Measurements from ENCODE around the gene RPP38. TPM values are rescaled to one million over a fixed set of nuclear protein-coding genes. Genes with fewer than 3 reads are reported as not detected.

RPP38 gene
- total and polyA plus RNA-seq, 2 of the 13 experiments (the other 11 are each of a cell fraction or from before 2014, with no cell fraction given) = 11.7 to 16.4 TPM

DNA sequence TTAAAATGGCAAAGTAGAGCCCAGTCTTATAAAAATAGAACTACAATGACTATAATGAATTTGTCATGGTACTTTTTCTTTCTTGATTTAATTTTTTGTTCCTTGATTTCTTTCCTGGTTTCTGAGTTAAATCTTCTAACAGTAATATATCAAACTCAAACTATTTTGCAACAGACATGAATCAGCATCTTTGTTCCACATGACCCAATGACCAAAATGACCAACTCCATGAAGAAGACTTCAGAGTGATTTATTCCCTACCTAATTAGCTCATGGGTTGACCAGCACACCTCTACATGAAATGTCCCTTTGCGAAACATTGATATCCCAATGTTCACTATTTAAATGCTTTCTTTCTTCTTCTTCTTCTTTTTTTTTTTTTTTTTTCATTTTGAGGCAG is 40.5 kb downstream of the RPP38 start:
- no peak for FAIRE-seq
- H3K9ac ChIP-seq (ENCODE audit: insufficient read depth, low read depth, low read length) = no peak overlapping the region
- ATAC-seq = no peak
- WGBS (ENCODE audit: low lambda C conversion rate) = 94% methylated on average over 1 of the region's 1 CpG
- peaks cover 13 to 38% of the 10 kb centered on the region in 2 experiments for H3K36me3 ChIP-seq (replicated peaks in 1 of 2; ENCODE audit: control insufficient read depth in 1 of 2, insufficient read depth in 2 of 2, low read length in 2 of 2)
- H3K4me2 ChIP-seq (ENCODE audit: low read depth, low read length) = no peak overlapping the region
- H3K9me3 ChIP-seq (ENCODE audit: low read length) = no peaks in the 10 kb centered on the region
- H3K4me1 ChIP-seq (ENCODE audit: insufficient read depth, low read length) = peaks cover 42% of the 10 kb centered on the region
- no peak for DNase-seq (ENCODE audit: low spot score)
- peak overlapping the region; percentile 31 for H3K27ac ChIP-seq (ENCODE audit: extremely low read length, insufficient read depth, low read length)
- in situ Hi-C loops (cut with HindIII; ENCODE audit: extremely low pct_ligation_motif_present, low pct_unique_long_range_greater_than_20kb) (no loop called here), intact Hi-C loops (cut with micrococcal nuclease; ENCODE audit: unreplicated experiment) (no loop called here)
- no peak overlapping the region for H2AFZ ChIP-seq (ENCODE audit: low read length)
- CTCF ChIA-PET (ENCODE audit: low intra/inter-chr PET ratio, low total read pairs) = no interaction called here
- TF ChIP-seq RNF2 (conservative IDR thresholded peaks at IDR 0.05; ENCODE audit: low read depth) = no peak
- TF ChIP-seq RBAK (CRISPR knock-in tag; IDR thresholded peaks at IDR 0.05) = no peak
- TF ChIP-seq CREB1 (IDR thresholded peaks at IDR 0.05) = 0 out of 2 replicates have a peak, but pooled peaks have one; percentile 15
- no peak for TF ChIP-seq CREB1 (CRISPR knock-in tag; IDR thresholded peaks at IDR 0.05)
- TF ChIP-seq ZBTB1 (CRISPR knock-in tag; IDR thresholded peaks at IDR 0.05; ENCODE audit: borderline replicate concordance) = no peak
- TF ChIP-seq, protein P1, sequence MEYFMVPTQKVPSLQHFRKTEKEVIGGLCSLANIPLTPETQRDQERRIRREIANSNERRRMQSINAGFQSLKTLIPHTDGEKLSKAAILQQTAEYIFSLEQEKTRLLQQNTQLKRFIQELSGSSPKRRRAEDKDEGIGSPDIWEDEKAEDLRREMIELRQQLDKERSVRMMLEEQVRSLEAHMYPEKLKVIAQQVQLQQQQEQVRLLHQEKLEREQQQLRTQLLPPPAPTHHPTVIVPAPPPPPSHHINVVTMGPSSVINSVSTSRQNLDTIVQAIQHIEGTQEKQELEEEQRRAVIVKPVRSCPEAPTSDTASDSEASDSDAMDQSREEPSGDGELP (IDR thresholded peaks at IDR 0.05; ENCODE audit: borderline replicate concordance, low read depth) = no peak
- H4K20me1 ChIP-seq (ENCODE audit: insufficient read depth, low read length) = no peaks in the 10 kb centered on the region
- H3K27me3 ChIP-seq (ENCODE audit: control insufficient read depth in 1 of 2, insufficient read depth in 2 of 2, low read length in 2 of 2) = no peaks in the 10 kb centered on the region
- H3K4me3 ChIP-seq (replicated peaks in 1 of 3; ENCODE audit: insufficient read depth in 1 of 3, low read depth in 2 of 3, low read length in 3 of 3) = no peak overlapping the region
- no TSS peak for BruUV-seq (replicated peaks)
- POLR2A ChIA-PET = interaction anchor here (1.2 to 1.3 kb wide), 2 partner anchors 14 to 31 kb away, joined by 6 read pairs; partner anchors contain the start of gene NMT2
- H3K79me2 ChIP-seq (ENCODE audit: insufficient read depth, low read length) = peaks cover 6% of the 10 kb centered on the region

DNA sequence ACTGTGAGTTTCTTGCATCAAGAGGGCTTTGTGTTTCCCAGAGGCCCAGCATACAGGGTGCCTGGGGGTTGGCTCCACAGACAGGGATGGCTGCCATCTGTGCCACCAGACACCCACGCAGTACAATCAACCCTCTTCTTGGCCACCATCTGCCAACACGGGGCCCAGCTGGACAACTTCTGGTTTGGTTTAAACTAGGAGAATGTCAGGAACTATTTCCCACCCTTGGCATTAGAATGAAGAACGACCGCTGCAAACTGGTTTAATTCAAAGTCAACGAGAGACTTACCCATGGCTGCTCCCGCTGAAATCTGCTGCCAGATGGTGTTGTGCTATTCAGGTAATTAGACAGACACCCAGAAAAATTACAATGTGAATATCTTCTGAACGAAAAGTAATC is 43.5 kb downstream of the RPP38 start:
- 94% methylated on average over 7 of the region's 7 CpGs for WGBS (ENCODE audit: low lambda C conversion rate)
- DNase-seq (ENCODE audit: low spot score) (no peak), ATAC-seq (no peak), FAIRE-seq (no peak)
- Histone ChIP-seq H3K36me3 (replicated peaks in 1 of 2; ENCODE audit: control insufficient read depth in 1 of 2, insufficient read depth in 2 of 2, low read length in 2 of 2) (peaks cover 1 to 9% of the 10 kb centered on the region in 2 experiments; a peak in 3 of 5 replicates), H4K20me1 (ENCODE audit: insufficient read depth, low read length) (no peaks in the 10 kb centered on the region), H3K4me1 (ENCODE audit: insufficient read depth, low read length) (peaks cover 44% of the 10 kb centered on the region), H3K9me3 (ENCODE audit: low read length) (no peaks in the 10 kb centered on the region), H2AFZ (ENCODE audit: low read length) (no peak overlapping the region), H3K9ac (ENCODE audit: insufficient read depth, low read depth, low read length) (no peak overlapping the region), H3K27me3 (ENCODE audit: control insufficient read depth in 1 of 2, insufficient read depth in 2 of 2, low read length in 2 of 2) (no peaks in the 10 kb centered on the region), H3K27ac (ENCODE audit: extremely low read length, insufficient read depth, low read length) (no peak overlapping the region), H3K79me2 (ENCODE audit: insufficient read depth, low read length) (peaks cover 22% of the 10 kb centered on the region), H3K4me3 (replicated peaks in 1 of 3; ENCODE audit: insufficient read depth in 1 of 3, low read depth in 2 of 3, low read length in 3 of 3) (no peak overlapping the region), H3K4me2 (ENCODE audit: low read depth, low read length) (no peak overlapping the region)
- CTCF ChIA-PET (ENCODE audit: low intra/inter-chr PET ratio, low total read pairs) = no interaction called here
- POLR2A ChIA-PET = interaction anchor here (1.5 kb wide), 1 partner anchor 11 kb away, joined by 6 read pairs; no protein-coding TSS in a partner anchor
- no TSS peak for BruUV-seq (replicated peaks)
- in situ Hi-C loops (cut with HindIII; ENCODE audit: extremely low pct_ligation_motif_present, low pct_unique_long_range_greater_than_20kb) = no loop called here
- TF ChIP-seq, protein P2, sequence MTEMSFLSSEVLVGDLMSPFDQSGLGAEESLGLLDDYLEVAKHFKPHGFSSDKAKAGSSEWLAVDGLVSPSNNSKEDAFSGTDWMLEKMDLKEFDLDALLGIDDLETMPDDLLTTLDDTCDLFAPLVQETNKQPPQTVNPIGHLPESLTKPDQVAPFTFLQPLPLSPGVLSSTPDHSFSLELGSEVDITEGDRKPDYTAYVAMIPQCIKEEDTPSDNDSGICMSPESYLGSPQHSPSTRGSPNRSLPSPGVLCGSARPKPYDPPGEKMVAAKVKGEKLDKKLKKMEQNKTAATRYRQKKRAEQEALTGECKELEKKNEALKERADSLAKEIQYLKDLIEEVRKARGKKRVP (CRISPR knock-in tag; IDR thresholded peaks at IDR 0.05) = no peak
- TF ChIP-seq, protein P3, sequence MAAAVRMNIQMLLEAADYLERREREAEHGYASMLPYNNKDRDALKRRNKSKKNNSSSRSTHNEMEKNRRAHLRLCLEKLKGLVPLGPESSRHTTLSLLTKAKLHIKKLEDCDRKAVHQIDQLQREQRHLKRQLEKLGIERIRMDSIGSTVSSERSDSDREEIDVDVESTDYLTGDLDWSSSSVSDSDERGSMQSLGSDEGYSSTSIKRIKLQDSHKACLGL (CRISPR knock-in tag; IDR thresholded peaks at IDR 0.05) = 0 out of 2 replicates have a peak, but pooled peaks have one; percentile 33
- TF ChIP-seq PPARG (CRISPR knock-in tag; conservative IDR thresholded peaks at IDR 0.05) = no peak
- TF ChIP-seq, protein P4, sequence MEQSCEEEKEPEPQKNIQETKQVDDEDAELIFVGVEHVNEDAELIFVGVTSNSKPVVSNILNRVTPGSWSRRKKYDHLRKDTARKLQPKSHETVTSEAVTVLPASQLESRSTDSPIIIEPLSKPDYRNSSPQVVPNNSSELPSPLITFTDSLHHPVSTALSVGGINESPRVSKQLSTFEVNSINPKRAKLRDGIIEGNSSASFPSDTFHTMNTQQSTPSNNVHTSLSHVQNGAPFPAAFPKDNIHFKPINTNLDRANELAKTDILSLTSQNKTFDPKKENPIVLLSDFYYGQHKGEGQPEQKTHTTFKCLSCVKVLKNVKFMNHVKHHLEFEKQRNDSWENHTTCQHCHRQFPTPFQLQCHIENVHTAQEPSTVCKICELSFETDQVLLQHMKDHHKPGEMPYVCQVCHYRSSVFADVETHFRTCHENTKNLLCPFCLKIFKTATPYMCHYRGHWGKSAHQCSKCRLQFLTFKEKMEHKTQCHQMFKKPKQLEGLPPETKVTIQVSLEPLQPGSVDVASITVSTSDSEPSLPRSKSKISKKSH (CRISPR knock-in tag; IDR thresholded peaks at IDR 0.05; ENCODE audit: borderline replicate concordance) = no peak
- TF ChIP-seq ETV5 (CRISPR knock-in tag; IDR thresholded peaks at IDR 0.05; ENCODE audit: borderline replicate concordance) = no peak
- TF ChIP-seq ZNF124 (CRISPR knock-in tag; IDR thresholded peaks at IDR 0.05) = no peak
- intact Hi-C loops (cut with micrococcal nuclease; ENCODE audit: unreplicated experiment) = no loop called here
